Parathyroid adenoma (tissue), 2 donors: ENCODE measurements around the gene SYCP1.
"Not testable (repeated sequence)": the region's sequence is repeated elsewhere in the genome, so short reads cannot be mapped to it uniquely, and the experiment has no call there.

Experiments used
- H2AFZ ChIP-seq: fragments of 300-600 bp; sonication (generic); one replicate; pipeline ENCODE4 v1.7.0; 2017; ENCODE audit warnings: antibody characterized with exemption, mild to moderate bottlenecking
- H3K27ac ChIP-seq: fragments of 300-600 bp; sonication (generic); one replicate; pipeline ENCODE4 v1.7.0; 2017
- H3K27me3 ChIP-seq: fragments of 300-600 bp; sonication (generic); one replicate; pipeline ENCODE4 v1.7.0; 2017; ENCODE audit warnings: low read length; ENCODE audit not compliant: control insufficient read depth, insufficient read depth
- H3K36me3 ChIP-seq: fragments of 300-600 bp; sonication (generic); one replicate; pipeline ENCODE4 v1.7.0; 2017; ENCODE audit warnings: low read length; ENCODE audit not compliant: control insufficient read depth, insufficient read depth
- H3K4me1 ChIP-seq: fragments of 300-600 bp; sonication (generic); one replicate; pipeline ENCODE4 v1.7.0; 2017; ENCODE audit warnings: control low read depth
- H3K4me2 ChIP-seq: fragments of 300-600 bp; sonication (generic); one replicate; pipeline ENCODE4 v1.7.0; 2017; ENCODE audit warnings: low read length
- H3K4me3 ChIP-seq: fragments of 300-600 bp; sonication (generic); one replicate; pipeline ENCODE4 v1.7.0; 2017; ENCODE audit warnings: low read depth, low read length
- H3K79me2 ChIP-seq: fragments of 300-600 bp; sonication (generic); one replicate; pipeline ENCODE4 v1.7.0; 2017; ENCODE audit warnings: control low read depth
- H3K9ac ChIP-seq: fragments of 300-600 bp; sonication (generic); one replicate; pipeline ENCODE4 v1.7.0; 2017; ENCODE audit warnings: mild to moderate bottlenecking
- H3K9me3 ChIP-seq: fragments of 300-600 bp; sonication (generic); one replicate; pipeline ENCODE4 v1.7.0; 2017; ENCODE audit warnings: low read length; ENCODE audit not compliant: control insufficient read depth
- TF ChIP-seq, protein P1 (sequence below): fragments of 300-600 bp; sonication (generic); IDR thresholded peaks from one replicate; pipeline ENCODE4 v1.7.0; 2017; ENCODE audit warnings: antibody characterized with exemption, mild to moderate bottlenecking
- donor health status: primary hyperparathyroidism.

SYCP1 gene

DNA sequence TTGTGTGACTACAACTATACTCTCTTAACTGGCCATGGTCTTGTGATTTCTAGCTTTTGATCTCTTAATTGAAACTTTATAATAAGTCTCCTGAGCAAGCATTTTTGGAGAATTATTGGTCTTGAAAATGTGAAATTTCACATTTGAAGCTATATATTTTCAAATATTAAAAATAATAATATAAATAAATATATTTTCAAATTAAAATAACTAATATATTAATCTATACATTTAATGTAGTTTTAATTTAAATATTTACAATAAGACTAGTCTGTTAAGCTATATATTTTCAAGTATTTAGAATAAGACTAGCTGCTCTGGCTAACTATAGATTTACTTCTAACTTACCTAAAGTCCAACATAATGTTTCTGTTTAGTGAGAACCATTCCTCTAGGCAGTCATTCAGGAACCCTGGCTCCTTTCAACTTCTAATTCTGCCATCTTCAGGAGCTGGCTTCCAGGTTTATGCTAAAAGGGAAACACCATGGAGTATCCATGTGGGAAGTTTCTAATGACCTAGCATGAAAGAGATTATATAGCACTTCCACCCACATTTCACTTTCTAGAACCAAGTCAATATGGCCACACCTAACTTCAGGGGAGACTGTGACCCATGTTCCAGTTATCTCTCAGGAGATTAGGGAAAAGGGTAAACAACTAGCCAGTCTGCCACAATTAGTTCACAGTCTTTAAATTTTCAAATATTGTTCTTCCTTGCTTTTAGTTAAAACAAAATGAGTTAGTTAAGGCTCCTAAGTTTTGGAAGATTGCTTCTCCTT, 143.0 kb downstream of the SYCP1 start:
- no peak overlapping the region for H3K4me2 ChIP-seq
- no peak overlapping the region for H3K27ac ChIP-seq
- TF ChIP-seq, protein P1, sequence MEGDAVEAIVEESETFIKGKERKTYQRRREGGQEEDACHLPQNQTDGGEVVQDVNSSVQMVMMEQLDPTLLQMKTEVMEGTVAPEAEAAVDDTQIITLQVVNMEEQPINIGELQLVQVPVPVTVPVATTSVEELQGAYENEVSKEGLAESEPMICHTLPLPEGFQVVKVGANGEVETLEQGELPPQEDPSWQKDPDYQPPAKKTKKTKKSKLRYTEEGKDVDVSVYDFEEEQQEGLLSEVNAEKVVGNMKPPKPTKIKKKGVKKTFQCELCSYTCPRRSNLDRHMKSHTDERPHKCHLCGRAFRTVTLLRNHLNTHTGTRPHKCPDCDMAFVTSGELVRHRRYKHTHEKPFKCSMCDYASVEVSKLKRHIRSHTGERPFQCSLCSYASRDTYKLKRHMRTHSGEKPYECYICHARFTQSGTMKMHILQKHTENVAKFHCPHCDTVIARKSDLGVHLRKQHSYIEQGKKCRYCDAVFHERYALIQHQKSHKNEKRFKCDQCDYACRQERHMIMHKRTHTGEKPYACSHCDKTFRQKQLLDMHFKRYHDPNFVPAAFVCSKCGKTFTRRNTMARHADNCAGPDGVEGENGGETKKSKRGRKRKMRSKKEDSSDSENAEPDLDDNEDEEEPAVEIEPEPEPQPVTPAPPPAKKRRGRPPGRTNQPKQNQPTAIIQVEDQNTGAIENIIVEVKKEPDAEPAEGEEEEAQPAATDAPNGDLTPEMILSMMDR, result no peak
- H3K4me3 ChIP-seq, result no peak overlapping the region
- H3K9me3 ChIP-seq, result no peaks in the 10 kb centered on the region
- no peak overlapping the region for H2AFZ ChIP-seq
- no peaks in the 10 kb centered on the region for H3K79me2 ChIP-seq
- H3K9ac ChIP-seq, result no peak overlapping the region
- H3K4me1 ChIP-seq, result no peaks in the 10 kb centered on the region
- H3K27me3 ChIP-seq, result no peaks in the 10 kb centered on the region
- H3K36me3 ChIP-seq, result no peaks in the 10 kb centered on the region

DNA sequence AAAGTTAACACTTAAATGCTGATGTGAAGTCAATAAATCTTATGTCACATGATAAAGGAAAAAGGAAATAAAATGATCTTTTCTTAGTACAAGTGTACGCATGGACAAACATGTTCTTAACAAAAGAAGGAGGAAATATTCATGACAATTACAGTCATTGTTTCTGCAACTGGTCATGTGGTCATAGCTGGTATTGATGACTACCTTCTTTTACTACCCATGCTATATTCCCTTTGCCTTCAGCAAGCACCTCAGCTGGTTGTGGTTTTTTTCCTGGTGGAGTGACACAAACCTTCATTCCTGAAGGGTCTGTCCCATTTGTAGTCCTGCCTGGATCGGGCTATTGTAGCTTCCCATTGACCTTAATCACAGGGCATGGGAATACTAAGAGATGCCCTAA, 151.5 kb downstream of the SYCP1 start:
- Histone ChIP-seq H3K27ac (no peak overlapping the region), H3K9ac (no peak overlapping the region), H3K27me3 (no peaks in the 10 kb centered on the region), H3K4me2 (no peak overlapping the region), H3K4me3 (no peak overlapping the region), H3K79me2 (no peaks in the 10 kb centered on the region), H2AFZ (no peak overlapping the region), H3K9me3 (no peaks in the 10 kb centered on the region), H3K4me1 (no peaks in the 10 kb centered on the region), H3K36me3 (no peaks in the 10 kb centered on the region)
- TF ChIP-seq, protein P1, result no peak

DNA sequence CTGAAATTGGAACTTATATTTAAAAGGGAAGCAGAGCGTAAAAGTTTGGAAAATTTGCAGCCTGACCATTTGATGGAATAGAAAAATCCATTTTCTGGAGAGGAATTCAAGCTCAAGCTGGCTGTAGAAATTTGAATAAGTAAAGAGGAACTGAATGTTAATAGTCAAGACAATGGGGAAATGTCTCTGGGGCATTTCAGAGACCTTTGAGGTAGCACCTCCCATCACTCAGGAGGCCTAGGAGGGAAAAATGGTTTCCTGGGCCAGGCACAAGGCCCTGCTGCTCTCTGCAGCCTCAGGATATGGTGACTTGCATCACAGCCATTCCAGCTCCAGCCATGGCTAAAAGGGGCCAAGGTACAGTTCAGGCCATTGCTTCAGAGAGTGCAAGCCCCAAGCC, 157.3 kb downstream of the SYCP1 start:
- Histone ChIP-seq H3K9ac (no peak overlapping the region), H3K4me3 (no peak overlapping the region), H3K27ac (no peak overlapping the region), H3K79me2 (no peaks in the 10 kb centered on the region), H3K4me2 (no peak overlapping the region), H2AFZ (no peak overlapping the region), H3K36me3 (no peaks in the 10 kb centered on the region), H3K27me3 (no peaks in the 10 kb centered on the region), H3K9me3 (no peaks in the 10 kb centered on the region), H3K4me1 (no peaks in the 10 kb centered on the region)
- TF ChIP-seq, protein P1, result no peak

DNA sequence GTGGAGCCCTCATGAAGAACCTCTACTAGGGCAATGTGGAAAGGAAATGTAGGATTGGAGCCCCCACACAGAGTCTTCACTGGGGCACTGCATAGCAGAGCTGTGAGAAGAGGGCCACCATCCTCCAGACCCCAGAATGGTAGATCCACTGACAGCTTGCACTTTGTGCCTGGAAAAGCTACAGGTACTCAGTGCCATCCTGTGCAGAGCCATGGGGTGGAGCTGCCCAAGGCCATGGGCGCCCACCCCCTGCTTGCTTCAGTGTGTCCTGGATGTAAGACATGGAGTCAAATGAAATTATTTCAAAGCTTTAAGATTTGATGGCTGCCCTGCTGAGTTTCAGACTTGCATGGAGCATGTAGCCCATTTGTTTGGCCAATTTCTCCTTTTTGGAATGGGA, 157.8 kb downstream of the SYCP1 start:
- TF ChIP-seq, protein P1, result no peak
- Histone ChIP-seq H3K4me1 (no peaks in the 10 kb centered on the region), H3K9ac (no peak overlapping the region), H3K27ac (no peak overlapping the region), H3K9me3 (no peaks in the 10 kb centered on the region), H3K79me2 (no peaks in the 10 kb centered on the region), H3K36me3 (no peaks in the 10 kb centered on the region), H2AFZ (no peak overlapping the region), H3K27me3 (no peaks in the 10 kb centered on the region), H3K4me3 (no peak overlapping the region), H3K4me2 (no peak overlapping the region)

DNA sequence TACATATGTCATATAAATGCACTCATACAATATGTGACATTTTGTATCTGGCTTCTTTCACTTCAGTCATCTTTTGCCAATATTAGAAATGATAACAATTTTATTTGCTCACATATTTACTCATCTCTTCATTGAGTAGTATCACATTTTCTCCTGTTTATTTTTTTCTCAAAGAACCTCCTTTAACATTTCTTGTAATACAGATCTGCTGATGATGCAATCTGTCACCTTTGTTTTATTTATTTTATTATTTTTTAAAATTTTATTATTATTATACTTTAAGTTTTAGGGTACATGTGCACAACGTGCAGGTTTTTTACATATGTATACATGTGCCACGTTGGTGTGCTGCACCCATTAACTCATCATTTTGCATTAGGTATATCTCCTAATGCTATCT, 159.1 kb downstream of the SYCP1 start:
- H3K27me3 ChIP-seq, result no peaks in the 10 kb centered on the region
- H3K9me3 ChIP-seq, result no peaks in the 10 kb centered on the region
- no peak overlapping the region for H2AFZ ChIP-seq
- H3K9ac ChIP-seq, result no peak overlapping the region
- no peaks in the 10 kb centered on the region for H3K4me1 ChIP-seq
- H3K27ac ChIP-seq, result no peak overlapping the region
- H3K4me2 ChIP-seq, result no peak overlapping the region
- no peaks in the 10 kb centered on the region for H3K79me2 ChIP-seq
- TF ChIP-seq, protein P1, result no peak
- no peaks in the 10 kb centered on the region for H3K36me3 ChIP-seq
- no peak overlapping the region for H3K4me3 ChIP-seq

DNA sequence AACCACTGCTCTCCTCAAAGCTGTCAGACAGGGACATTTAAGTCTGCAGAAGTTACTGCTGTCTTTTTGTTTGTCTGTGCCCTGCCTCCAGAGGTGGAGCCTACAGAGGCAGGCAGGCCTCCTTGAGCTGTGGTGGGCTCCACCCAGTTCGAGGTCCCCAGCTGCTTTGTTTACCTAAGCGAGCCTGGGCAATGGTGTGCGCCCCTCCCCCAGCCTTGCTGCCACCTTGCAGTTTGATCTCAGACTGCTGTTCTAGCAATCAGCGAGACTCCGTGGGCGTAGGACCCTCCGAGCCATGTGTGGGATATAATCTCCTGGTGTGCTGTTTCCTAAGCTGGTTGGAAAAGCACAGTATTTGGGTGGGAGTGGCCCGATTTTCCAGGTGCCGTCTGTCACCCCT, 164.9 kb downstream of the SYCP1 start:
- H3K79me2 ChIP-seq, H3K4me2 ChIP-seq, H3K9ac ChIP-seq, H3K36me3 ChIP-seq, H3K27me3 ChIP-seq, H3K4me3 ChIP-seq, H3K9me3 ChIP-seq, H3K27ac ChIP-seq, H2AFZ ChIP-seq, H3K4me1 ChIP-seq: not testable (repeated sequence)
